RWPE2 (cell line): Measurements from ENCODE around the gene NAP1L4.
A peak's percentile ranks its signal among the peaks of the same experiment; 100 is the strongest.

ENCODE experiments used
- ATAC-seq: fragments of 200-7000 bp; cut with Tn5 transposase; 3 replicates; pipeline ENCODE4 v1.9.1; 2021; ENCODE audit warnings: low read depth
- DNase-seq: peaks from one replicate; pipeline ENCODE4 v3.0.0-alpha.2; 2020; ENCODE audit warnings: low spot score
- H3K27ac ChIP-seq: fragments of 450-650 bp; 2 replicates; pipeline ENCODE4 v1.5.1; 2017; ENCODE audit warnings: mild to moderate bottlenecking; ENCODE audit not compliant: poor library complexity, severe bottlenecking
- H3K27me3 ChIP-seq: fragments of 250-450 bp; sonication (Bioruptor Pico); 2 replicates; pipeline ENCODE4 v1.5.1; 2021; ENCODE audit warnings: mild to moderate bottlenecking, moderate library complexity; ENCODE audit not compliant: insufficient read depth, poor library complexity, severe bottlenecking
- H3K36me3 ChIP-seq: fragments of 250-450 bp; sonication (Bioruptor Pico); 2 replicates; pipeline ENCODE4 v1.5.1; 2020; ENCODE audit warnings: low read depth, mild to moderate bottlenecking, moderate library complexity
- H3K4me1 ChIP-seq: fragments of 250-450 bp; sonication (Bioruptor Pico); 2 replicates; pipeline ENCODE4 v1.5.1; 2021; ENCODE audit warnings: mild to moderate bottlenecking, moderate library complexity; ENCODE audit not compliant: insufficient read depth, poor library complexity, severe bottlenecking
- H3K4me3 ChIP-seq: fragments of 250-450 bp; sonication (Bioruptor Pico); 2 replicates; pipeline ENCODE4 v1.5.1; 2021; ENCODE audit warnings: mild to moderate bottlenecking, moderate library complexity; ENCODE audit not compliant: severe bottlenecking
- H3K9me3 ChIP-seq: fragments of 250-450 bp; sonication (Bioruptor Pico); 2 replicates; pipeline ENCODE4 v1.5.1; 2021; ENCODE audit warnings: mild to moderate bottlenecking, moderate library complexity; ENCODE audit not compliant: severe bottlenecking
- TF ChIP-seq, protein P1 (sequence below): fragments of 450-650 bp; IDR thresholded peaks from one replicate; pipeline ENCODE4 v1.5.1; 2017; ENCODE audit warnings: mild to moderate bottlenecking, moderate library complexity; ENCODE audit not compliant: poor library complexity, severe bottlenecking

Gene NAP1L4

DNA sequence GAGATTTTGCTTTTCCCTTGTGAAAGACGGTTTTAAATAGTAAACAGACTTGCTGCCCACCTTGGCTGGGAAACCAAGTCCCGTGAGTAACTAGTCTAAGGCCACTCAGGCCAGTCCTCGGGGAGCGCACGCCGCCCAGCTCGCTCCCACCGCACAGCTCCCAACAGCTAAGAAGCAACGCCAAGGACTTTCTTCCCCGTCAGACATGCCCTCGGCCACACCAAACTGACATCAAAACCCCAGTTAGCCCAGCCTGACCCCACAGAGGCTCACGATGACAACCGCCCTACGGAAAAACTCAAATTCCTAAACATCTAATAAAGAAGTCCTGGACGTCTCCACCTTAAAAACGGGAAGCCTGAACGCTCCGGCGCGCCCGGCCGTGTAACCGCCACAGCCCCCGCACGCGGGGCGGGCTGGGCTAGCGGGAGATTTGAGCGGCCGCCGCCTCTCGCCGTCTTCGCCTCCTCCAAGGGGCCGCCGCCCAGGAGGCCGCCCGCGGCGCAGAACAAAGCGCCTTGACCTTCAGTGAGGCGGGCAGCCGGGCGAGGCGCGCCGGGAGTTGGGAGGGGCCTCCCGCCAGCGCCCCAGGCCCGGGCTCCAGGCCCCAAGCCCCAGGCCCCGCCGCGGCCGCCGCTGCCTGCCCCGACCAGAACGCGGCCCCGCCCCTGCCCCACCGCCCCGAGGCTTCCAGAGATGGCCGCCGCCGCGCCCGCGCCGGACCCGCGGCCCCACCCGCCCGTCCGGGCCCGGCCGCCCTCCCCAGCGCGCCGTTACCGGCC is 486 bp downstream of the NAP1L4 start:
- TF ChIP-seq, protein P1, sequence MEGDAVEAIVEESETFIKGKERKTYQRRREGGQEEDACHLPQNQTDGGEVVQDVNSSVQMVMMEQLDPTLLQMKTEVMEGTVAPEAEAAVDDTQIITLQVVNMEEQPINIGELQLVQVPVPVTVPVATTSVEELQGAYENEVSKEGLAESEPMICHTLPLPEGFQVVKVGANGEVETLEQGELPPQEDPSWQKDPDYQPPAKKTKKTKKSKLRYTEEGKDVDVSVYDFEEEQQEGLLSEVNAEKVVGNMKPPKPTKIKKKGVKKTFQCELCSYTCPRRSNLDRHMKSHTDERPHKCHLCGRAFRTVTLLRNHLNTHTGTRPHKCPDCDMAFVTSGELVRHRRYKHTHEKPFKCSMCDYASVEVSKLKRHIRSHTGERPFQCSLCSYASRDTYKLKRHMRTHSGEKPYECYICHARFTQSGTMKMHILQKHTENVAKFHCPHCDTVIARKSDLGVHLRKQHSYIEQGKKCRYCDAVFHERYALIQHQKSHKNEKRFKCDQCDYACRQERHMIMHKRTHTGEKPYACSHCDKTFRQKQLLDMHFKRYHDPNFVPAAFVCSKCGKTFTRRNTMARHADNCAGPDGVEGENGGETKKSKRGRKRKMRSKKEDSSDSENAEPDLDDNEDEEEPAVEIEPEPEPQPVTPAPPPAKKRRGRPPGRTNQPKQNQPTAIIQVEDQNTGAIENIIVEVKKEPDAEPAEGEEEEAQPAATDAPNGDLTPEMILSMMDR, result no peak
- peak; percentile 32 for ATAC-seq
- DNase-seq, result no peak
- Histone ChIP-seq H3K4me1 (peaks cover 18% of the 10 kb centered on the region), H3K4me3 (peak overlapping the region; percentile 75), H3K9me3 (no peaks in the 10 kb centered on the region), H3K27me3 (no peaks in the 10 kb centered on the region), H3K27ac (peak overlapping the region; percentile 77), H3K36me3 (peaks cover 12% of the 10 kb centered on the region; the same call in 1 of the 2 replicates)

DNA sequence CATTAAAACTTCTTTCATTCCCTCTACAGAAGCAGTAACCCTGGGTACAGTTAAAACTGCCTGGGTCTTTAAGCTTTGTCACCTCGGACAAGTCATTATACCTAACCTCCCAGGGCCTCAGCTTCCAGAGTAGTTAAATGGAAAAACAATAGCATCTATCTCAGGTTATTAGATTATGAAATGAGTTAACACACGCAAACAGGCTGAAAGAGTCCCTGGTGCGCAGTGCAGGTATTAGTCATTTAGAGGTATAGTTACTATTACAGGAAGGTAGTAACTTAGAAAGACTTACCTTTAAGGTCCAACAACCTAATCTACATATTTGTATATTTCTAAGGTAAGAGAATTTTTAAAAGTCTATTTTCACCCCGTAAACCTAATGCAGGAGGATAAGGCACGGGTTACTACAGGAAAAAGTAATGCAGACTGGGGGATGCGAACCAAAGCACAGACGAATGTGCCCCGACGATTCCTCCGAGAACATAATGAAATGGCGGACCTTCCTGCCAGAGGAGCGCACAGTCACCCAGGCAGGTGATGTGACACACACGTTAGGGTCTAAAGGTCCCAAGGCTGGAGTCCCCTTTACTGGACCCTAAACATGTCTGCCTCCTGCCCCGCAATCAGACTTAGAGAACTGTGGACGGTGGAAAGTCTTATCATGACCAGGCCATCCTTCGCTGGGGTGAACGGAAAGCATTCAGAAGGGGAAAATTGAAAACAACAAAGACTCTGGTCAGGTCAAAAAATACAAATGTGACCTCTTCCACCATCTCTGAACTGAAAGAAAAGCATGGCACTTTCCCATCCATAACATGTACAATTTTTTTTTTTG is 1.3 kb downstream of the NAP1L4 start:
- peak overlapping the region; percentile 75 for H3K4me3 ChIP-seq
- H3K27me3 ChIP-seq, result no peaks in the 10 kb centered on the region
- H3K4me1 ChIP-seq, result peaks cover 18% of the 10 kb centered on the region
- TF ChIP-seq, protein P1, result no peak
- peaks cover 12% of the 10 kb centered on the region; the same call in 1 of the 2 replicates for H3K36me3 ChIP-seq
- DNase-seq, result no peak
- no peaks in the 10 kb centered on the region for H3K9me3 ChIP-seq
- peak; percentile 17; the same call in 1 of the 3 replicates for ATAC-seq
- peak overlapping the region; percentile 77 for H3K27ac ChIP-seq

DNA sequence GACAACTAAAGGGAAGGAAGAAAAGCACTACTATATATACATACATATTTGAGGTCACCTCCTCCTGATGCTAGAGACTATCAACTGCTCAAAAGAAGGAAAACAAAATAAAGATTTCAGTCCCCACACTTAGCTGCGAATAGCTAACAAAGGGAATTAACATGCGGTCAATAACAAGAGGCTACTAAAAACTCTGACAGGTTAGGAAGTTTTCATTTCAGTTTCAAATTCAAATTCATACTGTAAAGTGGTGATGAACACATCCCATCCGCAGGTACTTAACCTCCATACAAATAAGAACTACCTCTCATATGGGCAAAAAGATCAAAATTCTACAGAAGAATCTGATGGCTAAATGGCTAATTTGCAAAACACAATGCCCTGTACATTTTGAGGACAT is 2.6 kb downstream of the NAP1L4 start:
- Histone ChIP-seq H3K4me1 (peaks cover 18% of the 10 kb centered on the region), H3K4me3 (peak overlapping the region; percentile 75), H3K36me3 (peaks cover 24% of the 10 kb centered on the region), H3K27me3 (no peaks in the 10 kb centered on the region), H3K9me3 (no peaks in the 10 kb centered on the region), H3K27ac (no peak overlapping the region)
- DNase-seq (no peak), ATAC-seq (no peak)
- TF ChIP-seq, protein P1, result no peak

DNA sequence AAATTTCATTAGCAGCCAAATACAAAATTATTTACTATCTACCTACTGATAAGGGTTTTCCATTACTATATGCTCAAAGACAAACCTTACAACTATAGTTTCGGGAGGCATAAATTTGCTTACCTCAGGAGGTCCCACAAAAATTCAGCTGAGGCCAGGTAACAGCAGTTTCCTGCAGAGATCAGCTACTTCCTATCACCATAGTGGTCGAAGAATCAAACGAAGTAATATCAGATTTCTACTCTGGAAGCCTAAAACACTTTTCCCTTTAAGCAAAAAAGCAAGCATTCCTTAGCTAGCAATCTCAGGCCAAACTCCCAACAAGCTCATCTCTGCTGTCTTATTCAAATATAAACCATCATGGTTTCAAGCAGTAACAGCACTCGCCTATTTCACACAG is 3.1 kb downstream of the NAP1L4 start:
- Histone ChIP-seq H3K4me3 (peak overlapping the region; percentile 75), H3K27ac (peak overlapping the region; percentile 3), H3K4me1 (peaks cover 18% of the 10 kb centered on the region), H3K9me3 (no peaks in the 10 kb centered on the region), H3K36me3 (peaks cover 27% of the 10 kb centered on the region), H3K27me3 (no peaks in the 10 kb centered on the region)
- DNase-seq (no peak), ATAC-seq (no peak)
- TF ChIP-seq, protein P1, result no peak
